ENCODE data around the gene YPEL2.

Gene YPEL2

DNA sequence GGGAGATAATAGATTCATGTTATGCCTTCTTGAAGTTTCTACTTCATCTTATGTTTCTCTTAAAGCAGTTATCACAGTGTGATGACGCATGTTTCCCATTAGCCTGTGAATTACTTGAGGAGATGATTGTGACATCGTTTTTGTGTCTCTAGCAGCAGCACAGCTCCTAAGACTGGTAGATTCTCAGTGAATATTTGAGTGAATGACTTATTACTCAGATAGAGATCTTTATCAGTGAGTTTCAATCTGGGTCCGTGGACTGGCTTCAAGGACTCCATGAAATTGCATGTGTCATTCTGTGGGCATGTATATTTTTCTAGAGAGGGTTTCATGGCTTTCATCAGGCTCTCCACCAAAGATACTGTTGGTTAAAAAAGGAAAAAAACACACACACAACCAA lies 29.9 kb downstream of the YPEL2 start:
- no peak for DNase-seq

DNA sequence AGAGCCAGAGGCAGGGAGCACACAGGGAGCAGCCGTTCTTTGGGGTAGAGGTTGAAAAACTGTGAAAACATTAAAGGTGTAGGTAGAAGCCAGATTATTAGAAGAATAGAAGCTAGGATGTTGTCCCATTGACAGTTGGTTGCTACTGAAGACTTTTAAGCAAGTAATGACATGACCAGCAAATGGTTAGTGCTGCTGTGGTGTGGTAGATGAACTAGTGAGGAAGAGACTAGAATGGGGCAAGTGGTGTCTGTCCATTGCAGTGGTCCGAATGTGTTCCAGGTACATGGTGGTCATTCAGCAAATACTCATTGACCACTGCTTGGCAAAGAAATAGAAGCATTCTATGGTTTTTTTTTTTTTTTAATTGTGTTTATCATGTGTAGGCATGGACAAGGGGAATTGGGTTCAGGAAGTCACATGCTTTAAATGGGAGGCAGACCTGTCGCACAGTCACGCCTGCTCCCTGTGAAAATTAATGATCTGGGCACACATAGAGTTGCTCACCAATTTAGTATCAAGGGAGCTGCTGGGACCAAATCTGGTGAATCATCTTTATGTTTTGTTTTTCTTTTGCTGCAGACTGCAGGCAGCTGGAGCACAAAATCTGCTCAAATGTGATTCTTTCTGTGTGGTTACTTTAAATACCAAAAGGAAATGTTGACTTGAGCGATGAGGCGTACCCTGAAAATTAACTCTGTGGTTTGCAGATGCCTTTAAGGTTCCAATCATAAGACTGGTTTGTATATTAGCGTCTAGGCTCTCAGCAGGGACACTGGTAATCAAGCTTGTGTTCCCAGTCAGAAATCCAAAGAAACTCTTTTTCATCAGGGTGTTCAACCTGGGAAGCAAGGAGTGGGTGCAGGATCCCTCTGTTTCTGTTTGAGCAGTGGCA lies 30.7 kb downstream of the YPEL2 start:
- DNase-seq: no peak

DNA sequence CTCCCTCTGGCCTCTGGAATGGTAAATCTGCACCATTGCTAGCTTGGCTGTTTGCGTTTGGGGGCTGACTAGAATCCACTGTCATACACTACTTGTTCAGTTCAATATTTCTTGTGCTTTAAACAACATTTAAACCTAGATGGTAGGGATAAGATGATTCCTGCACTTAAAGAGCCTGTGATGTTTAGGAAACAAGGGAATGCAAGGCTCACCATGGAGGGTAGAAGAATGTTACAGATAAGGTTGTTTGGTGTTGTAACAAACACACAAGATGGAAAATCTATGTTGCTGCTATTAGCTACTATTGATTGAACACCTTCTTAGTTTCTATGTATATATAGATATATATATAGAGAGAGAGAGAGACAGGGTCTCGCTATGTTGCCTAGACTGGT lies 31.4 kb downstream of the YPEL2 start:
- DNase-seq: no peak

DNA sequence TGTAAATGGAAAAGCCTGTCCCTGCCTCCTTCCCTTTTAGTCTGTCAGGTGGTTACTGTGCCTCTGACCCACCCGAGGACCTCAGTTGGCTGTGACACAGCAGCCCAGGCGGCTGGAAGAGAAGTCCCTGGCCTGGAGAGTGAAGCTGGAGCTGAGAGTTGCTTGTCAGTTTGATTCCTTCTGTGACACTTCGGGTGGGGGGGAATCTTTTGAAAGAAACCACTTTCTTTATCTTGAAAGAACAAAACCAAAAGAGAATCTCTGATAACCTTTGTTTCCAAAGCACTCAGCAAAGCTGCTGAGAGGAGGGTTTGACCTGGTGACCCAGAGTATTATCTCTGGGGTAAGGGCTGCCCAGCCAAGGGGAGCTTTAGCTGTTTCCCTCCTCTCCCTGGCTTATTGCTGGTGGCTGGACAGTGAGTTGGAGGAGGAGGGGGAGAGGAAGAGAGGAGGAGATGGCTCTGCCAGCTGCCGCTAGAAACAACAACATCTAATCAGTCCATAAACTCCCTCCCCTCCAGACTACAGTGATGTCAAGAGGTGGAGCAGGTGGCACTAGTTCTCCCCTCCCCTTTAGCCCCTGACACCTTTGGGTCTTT lies 34.0 kb downstream of the YPEL2 start:
- DNase-seq: no peak

DNA sequence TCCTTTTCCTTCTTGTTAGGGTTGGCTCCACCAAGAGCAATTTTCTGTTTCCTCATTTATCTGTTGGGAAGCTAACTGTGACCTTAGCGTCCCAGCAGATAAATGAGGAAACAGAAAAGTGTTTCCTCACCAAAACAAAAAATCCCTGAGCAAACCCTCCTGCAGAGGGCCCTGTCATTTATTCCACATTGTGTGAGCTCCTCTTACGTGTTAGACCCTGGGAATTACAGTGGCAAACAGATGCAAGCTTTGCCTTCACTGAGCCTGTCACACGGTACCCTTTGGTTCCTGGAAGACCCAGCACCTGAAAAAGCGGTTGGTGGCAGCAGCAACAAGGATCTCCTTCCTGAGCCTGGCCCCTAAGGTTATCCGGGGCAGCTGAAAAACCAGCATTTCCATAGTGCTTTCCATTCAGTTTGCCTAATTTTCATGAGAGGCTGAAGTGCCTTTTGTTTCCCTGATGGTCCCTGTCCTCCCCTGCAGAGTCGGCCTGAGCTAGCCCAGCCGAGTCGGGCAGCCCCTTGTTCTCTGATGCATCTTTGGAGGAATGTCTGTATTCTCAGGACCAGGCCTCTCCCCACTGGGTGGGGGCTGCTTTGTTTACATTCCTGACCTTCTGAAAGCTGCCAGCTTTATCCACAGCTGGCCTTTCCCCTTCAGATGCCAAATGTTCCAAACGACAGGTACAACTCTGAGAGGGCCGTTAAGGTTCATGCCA lies 34.7 kb downstream of the YPEL2 start:
- no peak for DNase-seq

DNA sequence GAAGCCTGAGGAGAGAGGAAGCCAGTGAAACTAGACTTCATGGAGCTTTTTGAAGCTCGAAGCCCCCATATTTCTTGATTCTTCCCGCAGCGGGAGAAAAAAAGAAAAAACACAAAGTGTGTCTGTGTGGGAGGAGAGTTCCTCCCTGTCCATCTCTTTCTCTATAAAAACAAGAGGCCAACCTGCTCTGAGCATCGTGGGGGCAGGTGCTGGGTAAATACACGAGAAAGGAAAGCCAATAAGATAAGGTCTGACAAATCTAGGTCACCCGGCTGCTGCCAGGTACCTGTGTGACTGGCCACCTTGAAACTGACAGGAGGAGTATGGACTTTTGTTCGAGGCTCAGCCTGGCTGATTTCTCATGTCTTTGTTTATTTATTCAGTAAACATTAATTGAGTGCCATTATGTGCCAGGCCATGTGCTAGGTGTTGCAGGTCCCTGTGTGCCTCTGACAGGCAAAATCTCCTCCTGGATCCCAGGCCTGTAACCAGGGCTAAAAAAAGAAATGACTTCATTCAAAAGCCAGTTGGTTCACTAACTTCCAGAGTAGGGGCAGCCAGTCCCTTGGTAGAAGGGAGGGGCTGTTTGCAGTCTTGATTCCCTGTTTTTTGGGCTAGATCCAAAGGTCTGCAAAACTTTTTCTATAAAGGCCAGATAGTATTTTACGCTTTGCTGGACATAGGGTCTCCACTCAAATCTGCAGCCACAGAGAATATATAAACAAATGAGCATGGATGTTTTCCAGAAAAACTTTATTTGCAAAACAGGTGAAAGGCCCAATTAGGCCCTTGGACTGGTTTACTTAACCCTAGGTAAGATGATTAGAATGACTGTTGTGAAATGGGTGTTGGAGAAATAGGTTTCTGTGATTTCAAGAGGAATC lies 35.6 kb downstream of the YPEL2 start:
- no peak for DNase-seq

DNA sequence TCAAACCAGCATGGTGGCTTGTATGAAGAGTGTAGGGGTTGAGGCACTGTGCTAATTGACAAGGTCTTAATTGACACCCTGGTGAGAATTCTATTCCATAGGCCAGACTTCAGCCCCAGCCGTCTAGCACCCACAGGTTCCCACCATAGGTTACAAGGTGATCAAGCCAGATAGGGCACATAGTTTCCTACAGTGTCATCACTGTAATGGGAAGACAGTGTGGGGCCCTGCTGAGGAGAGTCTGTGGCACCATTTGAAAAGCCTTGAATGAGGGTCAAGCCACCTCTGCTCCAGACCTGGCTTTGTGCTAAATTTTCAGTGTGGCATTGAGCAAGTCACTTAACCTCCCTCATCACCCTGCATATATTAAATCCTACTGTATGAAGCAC lies 36.2 kb downstream of the YPEL2 start:
- DNase-seq: no peak

DNA sequence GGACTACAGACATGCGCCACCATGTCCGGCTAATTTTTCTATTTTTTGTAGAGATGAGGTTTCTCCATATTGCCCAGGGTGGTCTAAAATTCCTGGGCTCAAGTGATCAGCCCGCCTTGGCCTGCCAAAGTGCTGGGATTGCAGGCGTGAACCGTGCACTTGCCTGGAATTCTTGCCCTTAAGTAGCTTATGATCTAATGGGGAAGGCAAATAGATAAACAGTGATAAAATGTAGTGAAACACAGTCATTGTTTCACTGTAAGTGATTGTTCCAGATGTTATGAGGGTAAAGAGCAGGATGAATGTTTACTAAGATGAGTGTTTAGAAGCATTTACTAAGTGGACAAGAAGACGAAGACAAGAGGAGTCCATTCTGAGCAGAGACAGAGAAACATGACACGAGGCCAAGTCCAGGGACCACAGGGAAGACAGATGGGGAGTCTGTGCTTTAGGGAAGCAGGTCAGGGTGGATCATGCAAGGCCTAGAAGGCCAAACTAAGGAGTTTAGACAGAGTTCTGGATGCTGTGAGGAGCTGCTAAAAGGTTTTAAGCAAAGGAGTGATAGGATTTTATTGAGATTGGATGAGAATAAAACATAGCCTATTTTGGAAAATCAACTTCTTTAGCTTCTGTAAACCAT lies 36.9 kb downstream of the YPEL2 start:
- no peak for DNase-seq

DNA sequence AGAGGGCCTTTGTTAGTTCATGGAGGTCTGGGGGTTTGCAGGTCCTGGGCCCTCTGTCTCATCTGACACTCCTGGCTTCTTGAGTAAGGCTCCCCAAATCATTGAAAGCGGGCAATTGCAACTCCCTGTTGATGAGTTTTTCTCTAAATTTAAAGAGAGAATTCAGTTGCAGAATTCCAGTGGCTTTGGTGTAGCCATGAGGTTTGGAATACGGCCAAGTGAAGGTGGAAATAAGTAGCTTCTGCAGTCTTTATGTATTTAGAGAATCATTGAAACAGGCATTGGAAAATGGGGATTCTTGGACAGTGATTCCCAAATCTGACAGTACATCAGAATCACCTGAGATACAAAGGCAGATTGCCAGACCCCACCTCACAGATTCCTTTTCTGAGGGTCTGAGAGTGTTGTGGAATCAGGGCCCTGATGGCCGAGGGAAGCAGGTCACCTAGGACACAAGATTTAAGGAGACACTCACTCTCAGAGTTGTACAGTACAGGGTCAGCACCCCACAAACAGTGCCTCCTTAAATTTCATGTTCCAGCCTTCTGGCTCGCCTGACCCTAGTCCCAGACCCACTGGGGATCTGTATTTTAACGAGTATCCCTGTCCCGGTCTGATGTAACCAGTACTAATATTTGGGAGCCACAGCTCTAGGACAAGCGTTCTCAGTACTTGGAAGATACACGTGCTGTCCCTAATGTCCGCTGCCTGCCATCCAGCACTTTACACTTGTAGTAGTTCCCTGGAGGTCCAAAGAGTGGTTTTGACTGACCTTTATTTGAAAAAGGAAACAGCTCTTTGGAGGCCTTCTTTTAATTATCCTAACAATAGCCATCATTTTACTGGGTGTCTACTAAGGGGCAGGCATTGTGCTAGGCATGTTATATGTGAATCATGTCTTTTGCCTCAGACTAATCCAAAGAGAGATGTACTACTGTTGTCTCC lies 37.8 kb downstream of the YPEL2 start:
- no peak for DNase-seq

DNA sequence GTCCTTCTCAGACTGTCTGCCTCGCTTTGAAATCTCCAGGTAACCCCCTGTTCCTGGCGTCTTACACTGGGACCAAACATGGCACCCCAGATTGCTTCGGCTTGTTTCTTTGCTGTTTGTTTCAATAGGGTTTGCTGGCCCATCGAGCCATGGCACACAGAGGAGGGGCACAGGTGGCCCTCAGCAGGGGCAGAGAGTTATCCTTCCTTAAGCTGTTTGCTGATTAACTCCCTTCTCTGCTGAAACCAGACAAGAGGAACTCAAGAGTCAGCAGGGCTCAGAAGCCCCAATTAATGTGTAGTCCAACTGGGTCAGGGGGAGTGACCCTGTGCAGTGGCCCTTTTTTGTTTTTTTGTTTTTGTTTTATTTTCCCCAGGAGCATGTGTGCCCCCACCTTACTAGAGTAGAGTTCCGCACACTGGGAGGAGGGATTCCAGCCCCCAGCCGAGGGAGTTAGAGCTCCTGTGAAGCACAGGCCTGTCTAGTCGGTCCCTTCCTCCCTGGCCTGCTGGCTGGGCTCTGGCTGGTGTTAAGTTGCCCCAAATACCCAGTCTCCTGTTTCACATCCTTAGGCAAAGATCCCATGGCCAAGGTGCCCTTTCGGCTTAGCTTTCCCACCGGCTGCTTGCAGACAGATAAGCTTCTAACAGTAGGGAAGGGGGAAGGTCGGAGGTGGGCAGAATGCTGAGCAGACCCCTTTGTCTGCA lies 39.3 kb downstream of the YPEL2 start:
- no peak for DNase-seq

DNA sequence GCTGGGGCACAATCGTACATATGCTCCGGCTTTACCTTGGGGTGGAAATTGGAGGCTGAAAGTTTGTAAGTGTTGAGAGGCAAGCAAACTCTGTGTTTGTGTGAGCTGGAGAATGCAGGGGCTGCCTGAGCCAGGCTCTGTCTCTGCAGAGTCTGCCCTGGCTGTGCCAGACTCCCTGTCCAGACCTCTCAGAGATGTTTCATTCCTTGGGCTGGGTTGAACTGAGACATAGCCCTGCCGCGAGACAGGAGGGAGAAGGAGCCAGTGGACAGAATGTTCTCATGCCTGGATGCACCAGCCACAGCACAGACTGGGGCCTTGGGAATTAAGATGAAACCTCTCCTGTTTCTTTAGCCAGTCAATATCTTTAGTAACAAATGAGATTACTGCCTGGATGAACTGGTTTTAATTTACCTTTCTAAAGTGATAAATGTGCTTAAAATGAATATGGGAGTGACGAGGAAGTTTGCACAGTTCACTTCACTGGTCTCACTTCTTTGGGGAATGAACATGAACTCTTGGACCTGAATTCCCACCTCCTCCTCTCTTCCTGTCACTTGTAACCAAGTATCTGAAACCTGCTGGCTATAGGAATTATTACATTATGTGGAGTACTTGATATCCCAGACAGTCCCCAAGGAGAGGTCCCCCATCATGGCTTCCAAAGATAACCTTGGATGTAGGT lies 40.1 kb downstream of the YPEL2 start:
- no peak for DNase-seq

DNA sequence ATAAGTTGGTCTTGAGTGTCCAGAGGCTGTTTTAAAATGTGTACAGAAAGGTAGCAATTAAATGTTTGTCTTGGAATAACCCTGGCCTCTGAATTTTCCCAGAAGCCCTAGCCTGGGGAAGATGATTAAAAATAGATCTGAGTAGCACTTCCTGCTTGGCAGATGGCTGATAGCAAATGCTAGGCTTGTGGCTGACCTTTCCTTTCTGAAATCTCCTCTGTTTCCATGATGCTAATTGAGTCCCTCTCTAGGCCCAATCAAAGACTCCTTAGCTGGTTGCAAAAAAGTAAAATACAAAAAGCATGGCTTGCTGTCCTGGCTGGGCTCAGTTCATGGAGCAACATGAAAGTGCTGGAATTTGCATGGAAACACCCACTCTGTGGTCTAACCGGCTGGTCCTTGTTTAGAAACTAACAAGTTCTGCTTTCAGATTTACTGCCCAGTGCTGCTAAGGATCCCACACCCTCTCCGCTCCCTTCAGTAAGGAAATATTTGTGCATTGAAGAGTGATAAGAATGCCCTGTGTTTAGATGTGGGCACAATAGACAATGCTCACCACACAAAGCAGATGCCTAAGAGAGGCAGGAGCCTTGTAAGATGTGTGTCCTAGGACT lies 40.8 kb downstream of the YPEL2 start:
- DNase-seq: no peak

DNA sequence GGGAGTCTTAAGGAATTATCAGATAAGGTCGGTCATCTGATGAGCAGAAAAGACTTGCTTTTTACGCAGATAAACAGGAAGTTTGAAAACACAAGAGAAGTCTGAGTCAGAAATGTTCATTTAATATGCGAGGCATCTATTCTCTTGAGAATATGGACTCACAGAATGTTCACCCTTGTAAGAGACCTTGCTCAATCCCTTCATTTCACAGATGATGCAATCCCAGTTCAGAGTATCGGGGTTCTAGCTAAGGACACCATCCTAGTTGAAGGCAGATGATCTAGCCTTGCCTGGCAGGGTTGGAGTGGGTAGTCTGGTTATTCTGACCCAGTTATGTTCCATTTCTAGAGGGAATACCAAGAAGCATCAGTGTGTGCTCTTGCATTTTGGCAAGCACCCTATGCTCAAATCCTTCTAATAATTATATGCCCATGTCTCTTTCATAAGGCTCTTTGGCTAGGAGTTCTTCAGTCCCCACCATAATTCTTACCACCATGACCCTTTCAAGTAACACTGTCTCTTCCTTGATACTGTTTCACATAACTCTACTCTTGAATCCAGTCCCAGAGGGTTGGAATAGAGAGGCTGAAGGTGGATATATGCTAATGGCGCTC lies 42.5 kb downstream of the YPEL2 start:
- DNase-seq: no peak

DNA sequence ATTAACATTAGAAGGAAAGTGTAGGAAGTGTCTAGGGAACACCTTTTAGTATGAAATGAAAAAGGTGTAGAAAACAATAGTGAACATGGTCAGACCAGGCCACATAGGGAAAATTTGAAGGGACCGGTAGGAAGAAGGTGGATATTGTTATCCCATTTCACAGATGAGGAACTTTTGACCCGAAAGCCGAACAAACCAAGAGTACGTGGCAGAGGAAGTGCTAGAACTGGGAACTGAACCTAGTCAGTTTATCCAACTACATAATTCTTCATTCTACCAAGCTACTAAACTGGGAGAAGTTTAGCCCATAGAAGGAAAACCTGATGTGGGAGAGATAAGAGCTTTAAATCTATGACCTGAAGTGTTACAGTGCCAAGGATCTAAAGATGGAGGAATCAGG lies 43.2 kb downstream of the YPEL2 start:
- no peak for DNase-seq

DNA sequence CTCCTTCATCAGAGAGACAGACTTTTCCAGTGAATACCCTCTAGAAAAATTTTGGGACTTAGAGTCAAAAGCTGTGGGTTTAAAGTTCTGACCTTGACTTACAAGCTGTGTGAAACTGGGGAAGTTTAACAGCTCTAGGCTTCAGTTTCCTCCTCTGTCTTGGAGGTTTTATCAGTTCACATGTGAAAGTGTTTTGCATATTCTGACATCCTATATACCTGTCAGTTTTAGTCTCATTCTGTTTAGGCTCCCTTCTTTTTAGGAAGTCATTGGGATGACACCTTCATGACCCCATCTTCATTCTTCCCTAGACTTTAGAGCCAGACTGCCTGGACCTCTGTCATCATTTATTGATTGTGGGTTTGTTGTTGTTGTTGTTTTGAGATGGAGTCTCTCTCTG lies 44.4 kb downstream of the YPEL2 start:
- DNase-seq: no peak

DNA sequence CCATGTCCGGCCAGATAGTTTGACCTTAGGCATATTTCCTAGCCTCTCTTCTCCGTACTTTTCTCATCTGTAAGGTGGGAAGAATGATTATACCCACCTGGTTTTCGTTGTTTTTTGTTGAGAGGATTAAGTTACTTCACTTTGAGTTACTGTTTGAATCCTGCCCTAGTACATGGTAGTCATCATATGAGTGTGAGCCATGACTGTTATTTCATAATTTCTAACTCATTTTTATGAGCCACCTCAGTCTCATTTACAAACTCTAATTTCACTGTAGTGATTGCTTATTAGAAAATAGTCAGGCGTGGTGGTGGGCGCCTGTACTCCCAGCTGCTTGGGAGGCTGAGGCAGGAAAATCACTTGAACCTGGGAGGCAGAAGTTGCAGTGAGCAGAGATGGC lies 45.1 kb downstream of the YPEL2 start:
- DNase-seq: no peak

DNA sequence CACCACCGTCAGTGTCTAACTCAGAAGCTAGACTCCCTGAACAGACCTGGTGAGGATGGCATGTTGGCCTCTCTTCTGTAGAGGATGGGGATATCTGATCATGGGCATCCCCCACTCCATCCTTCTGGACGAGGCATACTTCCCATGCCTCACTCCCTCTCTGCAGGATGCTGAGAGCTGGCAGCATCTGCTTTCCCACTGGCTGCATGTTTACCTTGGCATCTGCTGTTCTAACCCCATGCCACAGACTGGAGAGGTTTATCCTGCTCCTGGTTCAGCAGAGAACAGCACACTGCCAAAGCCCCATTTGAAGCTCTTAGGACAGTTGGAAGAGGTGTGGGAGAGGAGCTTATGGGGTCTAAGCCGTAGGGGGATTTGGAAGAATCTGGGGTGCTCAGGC lies 46.0 kb downstream of the YPEL2 start:
- DNase-seq: no peak

DNA sequence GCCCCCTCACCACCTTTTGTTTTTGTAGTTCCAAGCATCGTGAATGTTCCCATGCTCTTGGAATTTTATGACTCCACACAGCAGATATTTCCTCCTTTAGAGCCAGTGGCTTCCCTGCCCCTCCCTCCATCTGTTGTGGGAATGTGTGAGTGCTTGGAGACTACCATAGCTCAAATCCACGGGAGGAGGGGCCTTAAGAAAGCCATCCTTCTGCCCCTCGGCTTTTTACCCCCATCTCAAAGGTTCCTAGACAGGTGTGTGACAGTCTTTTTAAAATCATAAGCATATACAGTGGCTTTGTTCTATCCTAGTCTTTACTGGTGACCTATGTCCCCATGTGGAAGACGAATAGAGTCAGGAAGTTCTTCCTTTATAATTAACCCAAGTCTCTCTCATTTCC lies 47.2 kb downstream of the YPEL2 start:
- DNase-seq: no peak

DNA sequence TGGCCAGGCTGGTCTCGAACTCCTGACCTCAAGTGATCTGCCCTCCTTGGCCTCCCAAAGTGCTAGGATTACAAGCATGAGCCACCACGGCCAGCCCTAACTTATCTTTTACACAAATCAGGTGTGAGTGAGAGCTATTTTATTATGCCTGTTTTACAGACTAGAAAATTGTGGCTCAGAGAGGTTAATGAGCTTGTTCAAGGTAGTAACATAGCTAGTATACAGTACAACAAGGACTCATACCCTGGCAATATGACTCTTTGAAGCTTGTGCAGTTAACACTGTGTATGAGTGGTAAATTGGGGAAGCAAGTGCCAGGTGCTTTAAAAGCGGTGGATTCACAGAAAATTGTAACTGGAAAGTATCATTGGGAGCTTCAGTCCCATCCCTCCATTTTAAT lies 49.0 kb downstream of the YPEL2 start:
- DNase-seq: no peak

Data from right forelimb (tissue), 1 donor.